Measurements from ENCODE around the gene CCDC24.

CCDC24 gene

GRCh38 chr1:43991476-43992231, at the start of gene CCDC24:
Gene CCDC24, plus strand, starts transcription at chr1:43991599. Its CDS starts 280 bp downstream, at chr1:43991879.
- DNase-seq: peak; percentile 82

- no peak for DNase-seq
Measured at GRCh38 chr1:43942411-43942810, 49.0 kb upstream of the CCDC24 start.

GRCh38 chr1:43944860-43945259, 46.5 kb upstream of the CCDC24 start:
- no peak for DNase-seq

GRCh38 chr1:43945674-43946235, 45.6 kb upstream of the CCDC24 start:
- no peak for DNase-seq

GRCh38 chr1:43946236-43947060, 45.0 kb upstream of the CCDC24 start, which contains the start of gene IPO13:
Gene IPO13, plus strand, starts transcription at chr1:43946950. Its CDS starts 651 bp downstream, at chr1:43947601.
- DNase-seq: peak; percentile 93

- no peak for DNase-seq
Measured at GRCh38 chr1:43947061-43947873, 44.1 kb upstream of the CCDC24 start.

- no peak for DNase-seq
Measured at GRCh38 chr1:43947874-43948437, 43.4 kb upstream of the CCDC24 start.

- DNase-seq: no peak
Measured at GRCh38 chr1:43949678-43950077, 41.7 kb upstream of the CCDC24 start.

GRCh38 chr1:43951021-43951985, 40.1 kb upstream of the CCDC24 start:
- no peak for DNase-seq

- DNase-seq: peak; percentile 97
Measured at GRCh38 chr1:43952731-43953346, 38.6 kb upstream of the CCDC24 start.

GRCh38 chr1:43953361-43953760, 38.0 kb upstream of the CCDC24 start:
- DNase-seq: no peak

- no peak for DNase-seq
Measured at GRCh38 chr1:43954036-43954435, 37.4 kb upstream of the CCDC24 start.

- DNase-seq: no peak
Measured at GRCh38 chr1:43956234-43956633, 35.2 kb upstream of the CCDC24 start.

- DNase-seq: no peak
Measured at GRCh38 chr1:43957407-43958040, 33.9 kb upstream of the CCDC24 start.

GRCh38 chr1:43958351-43959255, 32.8 kb upstream of the CCDC24 start:
- DNase-seq: no peak

GRCh38 chr1:43960798-43961197, 30.6 kb upstream of the CCDC24 start:
- no peak for DNase-seq

GRCh38 chr1:43961692-43962091, 29.7 kb upstream of the CCDC24 start:
- no peak for DNase-seq

- no peak for DNase-seq
Measured at GRCh38 chr1:43962324-43962723, 29.1 kb upstream of the CCDC24 start.

- no peak for DNase-seq
Measured at GRCh38 chr1:43963006-43963405, 28.4 kb upstream of the CCDC24 start.

Data from NCI-H1105 (cell line).